Esophagus muscularis mucosa (tissue), 4 donors: Measurements from ENCODE around the gene ELL2. TPM values are rescaled to one million over a fixed set of nuclear protein-coding genes. Genes with fewer than 3 reads are reported as not detected.
A peak's percentile ranks its signal among the peaks of the same experiment; 100 is the strongest.

Source experiments
- DNase-seq: peaks from one replicate; pipeline ENCODE4 v3.0.0-alpha.2; 2017; ENCODE audit errors: extremely low spot score
- H3K27ac ChIP-seq, 4 donors: fragments of 200-600 bp; sonication (generic); replicated peaks in 1 of 4; 1 replicate in 3 of 4; 2 replicates in 1 of 4; pipeline ENCODE4 v1.5.1; 2016 to 2019; ENCODE audit warnings: mild to moderate bottlenecking in 1 of 4
- H3K27me3 ChIP-seq, 4 donors: fragments of 200-600 bp; sonication (generic); one replicate each; pipeline versions ENCODE4 v1.5.1 to v1.6.0; 2016 to 2019
- H3K36me3 ChIP-seq, 4 donors: fragments of 200-600 bp; sonication (generic); one replicate each; pipeline ENCODE4 v1.5.1; 2016 to 2019
- H3K4me1 ChIP-seq, 4 donors: fragments of 200-600 bp; sonication (generic); one replicate each; pipeline ENCODE4 v1.5.1; 2016 to 2019
- H3K4me3 ChIP-seq, 4 donors: fragments of 200-600 bp; sonication (generic); 1 replicate in 2 of 4; 2 replicates in 2 of 4; pipeline ENCODE4 v1.5.1; 2016 to 2019; ENCODE audit warnings: mild to moderate bottlenecking in 4 of 4, moderate library complexity in 1 of 4
- H3K9me3 ChIP-seq, 4 donors: fragments of 200-600 bp; sonication (generic); 1 replicate in 3 of 4; 2 replicates in 1 of 4; pipeline ENCODE4 v1.5.1; 2016 to 2019
- CTCF ChIP-seq, 3 experiments: fragments of 200-600 bp in 2 of 3; fragments of 450-650 bp in 1 of 3; sonication (generic) in 2 of 3; IDR thresholded peaks; one replicate each; pipeline ENCODE4 v1.5.1; 2017 to 2019; ENCODE audit warnings: antibody characterized with exemption in 3 of 3, mild to moderate bottlenecking in 2 of 3, moderate library complexity in 1 of 3
- EP300 ChIP-seq: sonication (generic); formaldehyde crosslinking; IDR thresholded peaks from one replicate; pipeline ENCODE4 v1.6.1; 2017; ENCODE audit warnings: antibody characterized with exemption
- POLR2A ChIP-seq: fragments of 450-650 bp; IDR thresholded peaks from one replicate; pipeline ENCODE4 v1.6.1; 2017; ENCODE audit warnings: antibody characterized with exemption, moderate library complexity, mild to moderate bottlenecking, low read depth
- POLR2AphosphoS5 ChIP-seq, 2 donors: sonication (generic); formaldehyde crosslinking; IDR thresholded peaks; one replicate each; pipeline ENCODE4 v1.6.1; 2017; ENCODE audit warnings: antibody characterized with exemption in 2 of 2
- WGBS: methylation state at CpG from one replicate; pipeline ENCODE4 v1.1.5; 2018; 5-methylcytosine and 5-hydroxymethylcytosine counted together
- intact Hi-C: fragments of 100-400 bp; cut with DNase I; formaldehyde crosslinking; loops from one replicate; pipeline ENCODE4 v1.15.1; 2023
- total RNA-seq, 4 donors: library from RNA; depleted of rRNA; stranded (reverse); fragments of >200 nt; gene quantifications; one replicate each; pipeline versions ENCODE4 v1.1.0 to v1.2.1, GENCODE V29; 2016

The ELL2 gene
- total RNA-seq, 4 donors from 2014 or later = 38.8 to 51.5 (median 42.7) TPM

- no peaks in the 10 kb centered on the region for H3K36me3 ChIP-seq
- DNase-seq = peak; percentile 98
- peaks cover 48 to 76% (median 59%) of the 10 kb centered on the region in 4 donors for H3K4me1 ChIP-seq
- peak overlapping the region; percentile 82 to 88 (median 84) for H3K27ac ChIP-seq
- no peaks in the 10 kb centered on the region for H3K27me3 ChIP-seq
- intact Hi-C loops = loop anchor here (2.0 to 5.0 kb wide), 3 partner anchors 103 to 743 kb away; partner anchors contain the start of gene ELL2
- no peak for TF ChIP-seq POLR2A
- TF ChIP-seq CTCF (IDR thresholded peaks at IDR 0.05) = peak in 2 of 3 experiments; percentile 98 to 99
- TF ChIP-seq EP300 = peak; percentile 82
- peak; percentile 79 to 84 for TF ChIP-seq POLR2AphosphoS5 (IDR thresholded peaks at IDR 0.05)
- no peaks in the 10 kb centered on the region for H3K9me3 ChIP-seq
- WGBS = 10% methylated on average over 17 of the region's 28 CpGs
- H3K4me3 ChIP-seq = peak overlapping the region; percentile 37 to 55 (median 44)
Observed at GRCh38 chr5:95858661-95859595, 102.7 kb downstream of the ELL2 start.

- Histone ChIP-seq H3K36me3 (no peaks in the 10 kb centered on the region), H3K9me3 (no peaks in the 10 kb centered on the region), H3K27ac (peak overlapping the region; percentile 82 to 88 (median 84)), H3K4me3 (peak overlapping the region in 3 of 4 donors; percentile 43 to 55 (median 46)), H3K27me3 (no peaks in the 10 kb centered on the region), H3K4me1 (peaks cover 46 to 68% (median 57%) of the 10 kb centered on the region in 4 donors)
- DNase-seq = no peak
- intact Hi-C loops = loop anchor here (2.0 to 5.0 kb wide), 3 partner anchors 104 to 744 kb away; partner anchors contain the start of gene ELL2
- no peak for TF ChIP-seq CTCF (IDR thresholded peaks at IDR 0.05)
- TF ChIP-seq EP300 = no peak
- peak; percentile 60 to 67 for TF ChIP-seq POLR2AphosphoS5 (IDR thresholded peaks at IDR 0.05)
- WGBS = 23% methylated on average over 8 of the region's 8 CpGs
Observed at GRCh38 chr5:95858023-95858461, 103.6 kb downstream of the ELL2 start.

GRCh38 chr5:95857185-95857945 is 104.3 kb downstream of the ELL2 start:
- no peak overlapping the region for H3K4me3 ChIP-seq
- peaks cover 40 to 61% (median 53%) of the 10 kb centered on the region in 4 donors for H3K4me1 ChIP-seq
- no peaks in the 10 kb centered on the region for H3K36me3 ChIP-seq
- TF ChIP-seq POLR2A (no peak), CTCF (IDR thresholded peaks at IDR 0.05) (no peak), POLR2AphosphoS5 (IDR thresholded peaks at IDR 0.05) (peak; percentile 74 to 75), EP300 (peak; percentile 59)
- peak; percentile 94 for DNase-seq
- no peaks in the 10 kb centered on the region for H3K27me3 ChIP-seq
- WGBS = 68% methylated on average over 7 of the region's 12 CpGs
- intact Hi-C loops = loop anchor here (5.0 kb wide), 2 partner anchors 105 to 745 kb away; partner anchors contain the start of gene ELL2
- no peaks in the 10 kb centered on the region for H3K9me3 ChIP-seq
- peak overlapping the region; percentile 82 to 88 (median 84) for H3K27ac ChIP-seq

- Histone ChIP-seq H3K9me3 (no peaks in the 10 kb centered on the region), H3K27ac (peak overlapping the region; percentile 82 to 88 (median 84)), H3K27me3 (no peaks in the 10 kb centered on the region), H3K4me1 (peaks cover 35 to 55% (median 47%) of the 10 kb centered on the region in 4 donors), H3K4me3 (no peak overlapping the region), H3K36me3 (no peaks in the 10 kb centered on the region)
- DNase-seq = no peak
- TF ChIP-seq POLR2AphosphoS5 (IDR thresholded peaks at IDR 0.05) (no peak), POLR2A (no peak), CTCF (IDR thresholded peaks at IDR 0.05) (no peak), EP300 (no peak)
- intact Hi-C loops = loop anchor here (5.0 kb wide), 2 partner anchors 106 to 746 kb away; partner anchors contain the start of gene ELL2
- 82% methylated on average over 7 of the region's 7 CpGs for WGBS
Observed at GRCh38 chr5:95856501-95856981, 105.1 kb downstream of the ELL2 start.
